ENCODE results near the gene FUCA2.

FUCA2 gene

GRCh38 chr6:143539734-143540133 lies 28.2 kb upstream of the FUCA2 start:
- no peak overlapping the region for H3K9ac ChIP-seq
- no peak overlapping the region for H2AFZ ChIP-seq (ENCODE audit: low read depth)
- H3K4me1 ChIP-seq (ENCODE audit: low read depth, poor library complexity, severe bottlenecking): peaks cover 7% of the 10 kb centered on the region
- no peak overlapping the region for H3K27ac ChIP-seq
- H3K4me2 ChIP-seq: no peak overlapping the region
- no peak for TF ChIP-seq CTCF (conservative IDR thresholded peaks at IDR 0.05; ENCODE audit: low read depth, low read length)
- H3K79me2 ChIP-seq (ENCODE audit: insufficient read depth, low read depth): no peaks in the 10 kb centered on the region
- no peaks in the 10 kb centered on the region for H4K20me1 ChIP-seq (ENCODE audit: insufficient read depth)
- H3K4me3 ChIP-seq (IDR thresholded peaks at IDR 0.05; ENCODE audit: insufficient read depth, low read depth, low read length): no peak overlapping the region
- no peaks in the 10 kb centered on the region for H3K27me3 ChIP-seq (ENCODE audit: insufficient read depth, low read depth)
- no peaks in the 10 kb centered on the region for H3K36me3 ChIP-seq (ENCODE audit: insufficient read depth)

GRCh38 chr6:143539106-143539505 lies 27.6 kb upstream of the FUCA2 start:
- H3K36me3 ChIP-seq (ENCODE audit: insufficient read depth): no peaks in the 10 kb centered on the region
- no peak overlapping the region for H3K4me3 ChIP-seq (IDR thresholded peaks at IDR 0.05; ENCODE audit: insufficient read depth, low read depth, low read length)
- peaks cover 4% of the 10 kb centered on the region for H3K4me1 ChIP-seq (ENCODE audit: low read depth, poor library complexity, severe bottlenecking)
- no peak for TF ChIP-seq CTCF (conservative IDR thresholded peaks at IDR 0.05; ENCODE audit: low read depth, low read length)
- H3K79me2 ChIP-seq (ENCODE audit: insufficient read depth, low read depth): no peaks in the 10 kb centered on the region
- no peaks in the 10 kb centered on the region for H4K20me1 ChIP-seq (ENCODE audit: insufficient read depth)
- H2AFZ ChIP-seq (ENCODE audit: low read depth): no peak overlapping the region
- H3K9ac ChIP-seq: no peak overlapping the region
- no peak overlapping the region for H3K4me2 ChIP-seq
- H3K27me3 ChIP-seq (ENCODE audit: insufficient read depth, low read depth): no peaks in the 10 kb centered on the region
- H3K27ac ChIP-seq: no peak overlapping the region

GRCh38 chr6:143538374-143538773 lies 26.9 kb upstream of the FUCA2 start:
- H3K27me3 ChIP-seq (ENCODE audit: insufficient read depth, low read depth): no peaks in the 10 kb centered on the region
- no peak overlapping the region for H3K9ac ChIP-seq
- H4K20me1 ChIP-seq (ENCODE audit: insufficient read depth): no peaks in the 10 kb centered on the region
- no peak for TF ChIP-seq CTCF (conservative IDR thresholded peaks at IDR 0.05; ENCODE audit: low read depth, low read length)
- H3K4me3 ChIP-seq (IDR thresholded peaks at IDR 0.05; ENCODE audit: insufficient read depth, low read depth, low read length): no peak overlapping the region
- H3K4me1 ChIP-seq (ENCODE audit: low read depth, poor library complexity, severe bottlenecking): peaks cover 4% of the 10 kb centered on the region
- H3K79me2 ChIP-seq (ENCODE audit: insufficient read depth, low read depth): no peaks in the 10 kb centered on the region
- no peaks in the 10 kb centered on the region for H3K36me3 ChIP-seq (ENCODE audit: insufficient read depth)
- H3K4me2 ChIP-seq: no peak overlapping the region
- no peak overlapping the region for H2AFZ ChIP-seq (ENCODE audit: low read depth)
- H3K27ac ChIP-seq: no peak overlapping the region

GRCh38 chr6:143536866-143537691 lies 25.6 kb upstream of the FUCA2 start:
- Histone ChIP-seq H3K4me3 (IDR thresholded peaks at IDR 0.05; ENCODE audit: insufficient read depth, low read depth, low read length) (no peak overlapping the region), H3K4me1 (ENCODE audit: low read depth, poor library complexity, severe bottlenecking) (peaks cover 4% of the 10 kb centered on the region), H2AFZ (ENCODE audit: low read depth) (peak overlapping the region; percentile 92), H3K27ac (peak overlapping the region; percentile 11; the same call in 1 of the 2 replicates), H3K9ac (peak overlapping the region; percentile 38; the same call in 1 of the 2 replicates), H3K4me2 (peak overlapping the region; percentile 50), H4K20me1 (ENCODE audit: insufficient read depth) (no peaks in the 10 kb centered on the region), H3K36me3 (ENCODE audit: insufficient read depth) (no peaks in the 10 kb centered on the region), H3K27me3 (ENCODE audit: insufficient read depth, low read depth) (no peaks in the 10 kb centered on the region), H3K79me2 (ENCODE audit: insufficient read depth, low read depth) (no peaks in the 10 kb centered on the region)
- 0 out of 2 replicates have a peak, but pooled peaks have one; percentile 20 for TF ChIP-seq CTCF (conservative IDR thresholded peaks at IDR 0.05; ENCODE audit: low read depth, low read length)

Data from KMS-11 (cell line).